Natural killer cell (primary cell): ENCODE measurements around the gene UBR7. TPM values are rescaled to one million over a fixed set of nuclear protein-coding genes. Genes with fewer than 3 reads are reported as not detected.
A peak's percentile ranks its signal among the peaks of the same experiment; 100 is the strongest.

Source experiments
- ATAC-seq, 3 donors: fragments of 150-1000 bp in 2 of 3; fragments of 200-7000 bp in 1 of 3; cut with Tn5 transposase; 1 replicate in 1 of 3; 2 replicates in 2 of 3; pipeline ENCODE4 v1.10.0; 2021; ENCODE audit warnings: mild to moderate bottlenecking in 2 of 3, moderate library complexity in 2 of 3
- DNase-seq, 2 donors: peaks; one replicate each; pipeline versions ENCODE4 v3.0.0 to v3.0.0-alpha.2; 2013 to 2021; ENCODE audit warnings: mixed read lengths in 1 of 2
- H3K27ac ChIP-seq: one replicate; pipeline ENCODE4 v1.5.1; 2013; ENCODE audit warnings: mild to moderate bottlenecking, low read length
- H3K27me3 ChIP-seq: one replicate; pipeline ENCODE4 v1.6.1; 2013; ENCODE audit warnings: low read length; ENCODE audit not compliant: control insufficient read depth, insufficient read depth
- H3K36me3 ChIP-seq: one replicate; pipeline ENCODE4 v1.6.1; 2013; ENCODE audit warnings: low read length; ENCODE audit not compliant: control insufficient read depth, insufficient read depth
- H3K4me1 ChIP-seq: one replicate; pipeline ENCODE4 v1.6.1; 2013; ENCODE audit warnings: low read length; ENCODE audit not compliant: control insufficient read depth, insufficient read depth
- H3K4me3 ChIP-seq: one replicate; pipeline ENCODE4 v1.5.1; 2013; ENCODE audit warnings: low read length
- H3K9me3 ChIP-seq: one replicate; pipeline ENCODE4 v1.6.1; 2013; ENCODE audit warnings: low read length; ENCODE audit not compliant: control insufficient read depth, insufficient read depth
- H3K27ac Mint-ChIP-seq, 2 donors: one replicate each; pipeline ENCODE4 v1.8.0; 2022; ENCODE audit warnings: mild to moderate bottlenecking in 2 of 2, mixed read lengths in 2 of 2, moderate library complexity in 1 of 2
- H3K27me3 Mint-ChIP-seq, 2 donors: one replicate each; pipeline ENCODE4 v1.8.0; 2022; ENCODE audit warnings: low read depth in 2 of 2, mixed read lengths in 2 of 2
- H3K36me3 Mint-ChIP-seq: one replicate; pipeline ENCODE4 v1.8.0; 2022; ENCODE audit warnings: mixed read lengths
- H3K4me1 Mint-ChIP-seq, 2 donors: one replicate each; pipeline ENCODE4 v1.8.0; 2022; ENCODE audit warnings: mixed read lengths in 2 of 2
- H3K4me3 Mint-ChIP-seq: one replicate; pipeline ENCODE4 v1.8.0; 2022; ENCODE audit warnings: mild to moderate bottlenecking, moderate library complexity, mixed read lengths
- H3K9me3 Mint-ChIP-seq, 2 donors: one replicate each; pipeline ENCODE4 v1.8.0; 2022; ENCODE audit warnings: mixed read lengths in 2 of 2
- CTCF ChIP-seq: fragments of 200-600 bp; IDR thresholded peaks from one replicate; pipeline ENCODE4 v1.8.0; 2022; ENCODE audit warnings: antibody characterized with exemption
- WGBS: methylation state at CpG from one replicate; pipeline ENCODE4 v1.1.7; 2013; ENCODE audit warnings: missing lambda C conversion rate; ENCODE audit not compliant: insufficient coverage; 5-methylcytosine and 5-hydroxymethylcytosine counted together
- intact Hi-C: fragments of 100-400 bp; cut with micrococcal nuclease; formaldehyde crosslinking; loops from one replicate; pipeline ENCODE4 v1.14.2; 2022
- total RNA-seq, 4 donors: library from RNA; stranded (reverse); fragments of 120-200 nt in 1 of 4; gene quantifications; one replicate each; pipeline versions ENCODE4 v1.2.3 to v1.2.4, GENCODE V29; 2013 to 2022

The UBR7 gene
- total RNA-seq, 3 donors from 2014 or later (not counting 1 experiment from before 2014, with no cell fraction given): 17.0 to 23.4 (median 18.6) TPM

GRCh38 chr14:93266127-93266526 is 59.1 kb downstream of the UBR7 start:
- no peak overlapping the region for H3K27ac ChIP-seq
- no peak for DNase-seq
- no peaks in the 10 kb centered on the region for H3K9me3 ChIP-seq
- Mint-ChIP-seq H3K36me3 (peaks cover 8% of the 10 kb centered on the region), H3K27me3 (no peaks in the 10 kb centered on the region), H3K9me3 (no peaks in the 10 kb centered on the region), H3K4me1 (peaks cover 35 to 40% of the 10 kb centered on the region in 2 donors), H3K4me3 (no peak overlapping the region), H3K27ac (no peak overlapping the region)
- ATAC-seq: no peak
- no peak overlapping the region for H3K4me3 ChIP-seq
- 95% methylated on average over 6 of the region's 6 CpGs for WGBS
- H3K27me3 ChIP-seq: no peaks in the 10 kb centered on the region
- no peak for TF ChIP-seq CTCF
- H3K4me1 ChIP-seq: no peaks in the 10 kb centered on the region
- H3K36me3 ChIP-seq: peaks cover 17% of the 10 kb centered on the region
- intact Hi-C loops: no loop called here

- H3K27ac Mint-ChIP-seq: no peak overlapping the region
- no peaks in the 10 kb centered on the region for H3K9me3 Mint-ChIP-seq
- intact Hi-C loops: no loop called here
- 97% methylated on average over 3 of the region's 3 CpGs for WGBS
- no peak for TF ChIP-seq CTCF
- no peaks in the 10 kb centered on the region for H3K27me3 Mint-ChIP-seq
- H3K4me1 Mint-ChIP-seq: peaks cover 35 to 44% of the 10 kb centered on the region in 2 donors
- Histone ChIP-seq H3K4me1 (no peaks in the 10 kb centered on the region), H3K36me3 (peaks cover 15% of the 10 kb centered on the region), H3K27me3 (no peaks in the 10 kb centered on the region), H3K9me3 (no peaks in the 10 kb centered on the region), H3K27ac (no peak overlapping the region), H3K4me3 (no peak overlapping the region)
- DNase-seq (no peak), ATAC-seq (no peak)
- no peak overlapping the region for H3K4me3 Mint-ChIP-seq
- peaks cover 8% of the 10 kb centered on the region for H3K36me3 Mint-ChIP-seq
These were observed 60.2 kb downstream of the UBR7 start for GRCh38 chr14:93267149-93267711.

GRCh38 chr14:93268406-93268805 is 61.4 kb downstream of the UBR7 start:
- Histone ChIP-seq H3K36me3 (peaks cover 4% of the 10 kb centered on the region), H3K27ac (no peak overlapping the region), H3K4me3 (no peak overlapping the region), H3K4me1 (no peaks in the 10 kb centered on the region), H3K27me3 (no peaks in the 10 kb centered on the region), H3K9me3 (no peaks in the 10 kb centered on the region)
- peaks cover 5% of the 10 kb centered on the region for H3K36me3 Mint-ChIP-seq
- no peak for TF ChIP-seq CTCF
- peaks cover 31 to 47% of the 10 kb centered on the region in 2 donors for H3K4me1 Mint-ChIP-seq
- no peak for ATAC-seq
- intact Hi-C loops: no loop called here
- DNase-seq: no peak
- peak overlapping the region in 1 of 2 donors; percentile 3 for H3K27ac Mint-ChIP-seq
- no peaks in the 10 kb centered on the region for H3K9me3 Mint-ChIP-seq
- WGBS: 100% methylated on average over 1 of the region's 1 CpG
- no peaks in the 10 kb centered on the region for H3K27me3 Mint-ChIP-seq
- no peak overlapping the region for H3K4me3 Mint-ChIP-seq
